AG04449 (cell line): ENCODE measurements around the gene BABAM1.

Source experiments
- CTCF ChIA-PET: fragments of 350-600 bp; formaldehyde crosslinking; extraction: SDS; loops from one replicate; lab custom pipeline; 2021; ENCODE audit warnings: antibody characterized with exemption; lab: Yijun Ruan, JAX
- POLR2A ChIA-PET: fragments of 400-600, 350-600 bp; formaldehyde crosslinking; extraction: SDS; loops from one replicate; lab custom pipeline; 2020; ENCODE audit warnings: antibody characterized with exemption, inconsistent platforms; lab: Yijun Ruan, JAX
- DNase-seq: peaks from one replicate; pipeline ENCODE4 v3.0.0-alpha.2; 2010; ENCODE audit warnings: low read depth, low spot score
- H3K4me3 ChIP-seq: 2 replicates; pipeline ENCODE4 v1.5.1; 2011; ENCODE audit warnings: low read depth, mild to moderate bottlenecking, control low read depth, low read length
- CTCF ChIP-seq: IDR thresholded peaks from one replicate; pipeline ENCODE4 v1.5.1; 2011; ENCODE audit warnings: mild to moderate bottlenecking, moderate library complexity, low read length, control low read depth, inconsistent platforms; ENCODE audit not compliant: insufficient read depth; ENCODE audit errors: missing control alignments

BABAM1 gene

DNA sequence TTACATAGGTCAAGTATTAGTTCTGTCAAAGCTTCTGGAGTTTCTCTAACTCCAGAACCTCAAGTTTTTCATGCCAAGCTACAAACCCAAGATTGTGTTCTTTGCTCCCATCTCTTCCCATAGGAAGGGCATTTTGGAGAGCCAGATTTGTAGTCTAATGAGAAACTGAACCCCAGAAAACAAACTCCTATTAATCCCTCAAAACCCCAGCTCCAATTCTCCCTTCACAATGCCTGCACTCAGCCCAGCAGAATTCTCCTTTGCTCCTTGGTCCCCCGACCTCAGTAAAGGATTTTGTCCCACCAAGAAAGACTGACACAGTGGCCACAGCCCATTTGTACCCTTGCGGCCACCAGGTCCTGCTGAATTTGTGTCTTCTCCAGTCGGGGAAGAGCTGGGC, 11.1 kb upstream of the BABAM1 start:
- DNase-seq, result no peak
- ChIA-PET CTCF (interaction anchor here (1.1 kb wide), 1 partner anchor 26 kb away, joined by 3 read pairs; no protein-coding TSS in a partner anchor), POLR2A (no interaction called here)
- TF ChIP-seq CTCF, result no peak
- no peak overlapping the region for H3K4me3 ChIP-seq

GRCh38 chr19:17259118-17259780, 8.0 kb upstream of the BABAM1 start:
- no peak for DNase-seq
- H3K4me3 ChIP-seq, result no peak overlapping the region
- ChIA-PET CTCF (interaction anchor here (1.2 to 3.5 kb wide), 10 partner anchors 10 to 206 kb away, joined by 5 to 33 read pairs (median 6); partner anchors contain the start of genes ANO8 and MYO9B), POLR2A (interaction anchor here (0.7 kb wide), 1 partner anchor 122 kb away, joined by 4 read pairs; no protein-coding TSS in a partner anchor)
- TF ChIP-seq CTCF, result no peak

DNA sequence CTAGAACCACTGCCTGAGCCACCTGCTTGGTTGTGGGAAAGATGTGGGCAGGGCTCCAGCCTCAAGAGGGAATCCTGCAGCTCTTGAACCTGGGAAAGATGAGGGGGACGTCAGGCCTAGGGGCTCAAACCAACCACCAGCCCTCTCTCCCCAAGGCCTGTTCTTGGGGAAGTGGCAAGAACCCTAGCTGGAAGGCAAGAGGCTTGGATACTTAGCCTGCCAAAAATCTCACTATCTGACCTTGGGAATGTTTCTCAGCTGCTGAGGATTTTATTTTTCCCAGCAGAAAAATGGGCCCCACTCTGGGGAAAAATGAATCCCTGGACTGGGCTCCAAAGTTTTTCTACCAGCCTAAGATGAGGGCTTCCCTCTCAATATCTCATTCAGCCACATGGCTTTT, 7.3 kb upstream of the BABAM1 start:
- H3K4me3 ChIP-seq, result no peak overlapping the region
- DNase-seq, result no peak
- POLR2A ChIA-PET, result no interaction called here
- no peak for TF ChIP-seq CTCF
- CTCF ChIA-PET, result interaction anchor here (0.7 to 3.5 kb wide), 22 partner anchors 8 to 596 kb away, joined by 3 to 33 read pairs (median 4); partner anchors contain the start of genes ANO8, MYO9B and OCEL1

GRCh38 chr19:17260842-17261325, 6.4 kb upstream of the BABAM1 start:
- H3K4me3 ChIP-seq, result no peak overlapping the region
- ChIA-PET CTCF (interaction anchor here (0.7 to 3.5 kb wide), 22 partner anchors 9 to 595 kb away, joined by 3 to 33 read pairs (median 3); partner anchors contain the start of genes MYO9B and OCEL1), POLR2A (no interaction called here)
- no peak for DNase-seq
- peak; percentile 92 for TF ChIP-seq CTCF

DNA sequence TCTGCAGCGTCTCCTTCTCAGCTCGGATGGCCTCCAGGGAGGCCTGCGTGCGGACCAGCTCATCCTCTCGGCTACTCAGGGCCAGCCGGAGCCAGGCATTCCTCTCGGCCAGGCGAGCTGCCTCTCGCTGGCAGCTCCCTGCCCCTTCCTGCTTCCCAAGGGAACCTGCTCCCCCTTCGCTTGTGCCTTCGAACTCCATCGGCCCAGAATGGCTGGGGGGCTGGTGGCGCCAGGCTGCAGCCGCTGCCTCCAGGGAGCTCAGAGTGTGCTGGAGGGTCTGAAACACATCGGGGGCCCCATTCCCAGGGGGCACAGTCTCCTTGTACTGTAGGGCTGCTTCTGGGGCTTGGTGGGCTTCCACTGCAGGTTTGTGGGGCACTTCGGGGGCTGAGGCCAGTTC, 4.7 kb upstream of the BABAM1 start:
- no peak overlapping the region for H3K4me3 ChIP-seq
- CTCF ChIA-PET, result interaction anchor here (1.2 to 3.9 kb wide), 6 partner anchors 8 to 195 kb away, joined by 3 to 33 read pairs (median 7); partner anchors contain the start of gene ANKLE1
- no peak for DNase-seq
- POLR2A ChIA-PET, result no interaction called here
- no peak for TF ChIP-seq CTCF
